Astrocyte (in vitro differentiated cells and primary cell): ENCODE results near the gene ADGRF1. TPM values are rescaled to one million over a fixed set of nuclear protein-coding genes. Genes with fewer than 3 reads are reported as not detected.

Source experiments
- DNase-seq: peaks from one replicate; pipeline ENCODE4 v3.0.0-alpha.2; 2010; ENCODE audit warnings: low read depth
- FAIRE-seq: peaks from 2 replicates; lab custom pipeline; 2011; peaks lifted over from hg19 to GRCh38; lab: Jason Lieb, UNC
- H2AFZ ChIP-seq: 2 replicates; pipeline ENCODE4 v1.6.0; 2012; ENCODE audit warnings: low read depth, low read length, inconsistent platforms
- H3K27ac ChIP-seq: 2 replicates; pipeline ENCODE4 v1.5.1; 2011; ENCODE audit warnings: low read depth, low read length, inconsistent platforms
- H3K27me3 ChIP-seq: 2 replicates; pipeline ENCODE4 v1.6.0; 2011; ENCODE audit warnings: low read length, inconsistent platforms; ENCODE audit not compliant: insufficient read depth
- H3K36me3 ChIP-seq: 2 replicates; pipeline ENCODE4 v1.5.1; 2011; ENCODE audit warnings: low read length, inconsistent platforms; ENCODE audit not compliant: insufficient read depth
- H3K4me1 ChIP-seq: 2 replicates; pipeline ENCODE4 v1.5.1; 2011; ENCODE audit warnings: low read length, inconsistent platforms; ENCODE audit not compliant: insufficient read depth
- H3K4me2 ChIP-seq: 2 replicates; pipeline ENCODE4 v1.6.0; 2012; ENCODE audit warnings: low read length, inconsistent platforms
- H3K4me3 ChIP-seq: 2 replicates; pipeline ENCODE4 v1.5.1; 2011; ENCODE audit warnings: low read depth, mild to moderate bottlenecking, low read length, inconsistent platforms; ENCODE audit not compliant: insufficient read depth
- H3K79me2 ChIP-seq: 2 replicates; pipeline ENCODE4 v1.6.0; 2012; ENCODE audit warnings: mild to moderate bottlenecking, low read length, inconsistent platforms; ENCODE audit not compliant: insufficient read depth
- H3K9ac ChIP-seq: 2 replicates; pipeline ENCODE4 v1.6.0; 2012; ENCODE audit warnings: mild to moderate bottlenecking, low read length, inconsistent platforms
- H3K9me3 ChIP-seq: 2 replicates; pipeline ENCODE4 v1.5.1; 2012; ENCODE audit warnings: low read depth, mild to moderate bottlenecking, low read length, inconsistent platforms; ENCODE audit not compliant: insufficient read depth
- H4K20me1 ChIP-seq: 2 replicates; pipeline ENCODE4 v1.6.0; 2012; ENCODE audit warnings: low read length, inconsistent platforms; ENCODE audit not compliant: insufficient read depth
- H3K27ac Mint-ChIP-seq: one replicate; pipeline ENCODE4 v1.8.0; 2021; ENCODE audit warnings: mild to moderate bottlenecking, mixed read lengths; ENCODE audit not compliant: unreplicated experiment
- H3K27me3 Mint-ChIP-seq: one replicate; pipeline ENCODE4 v1.8.0; 2021; ENCODE audit warnings: low read depth, mixed read lengths; ENCODE audit not compliant: unreplicated experiment
- H3K36me3 Mint-ChIP-seq: one replicate; pipeline ENCODE4 v1.8.0; 2021; ENCODE audit warnings: low read depth, mixed read lengths; ENCODE audit not compliant: unreplicated experiment
- H3K4me1 Mint-ChIP-seq: one replicate; pipeline ENCODE4 v1.8.0; 2021; ENCODE audit warnings: low read depth, mixed read lengths; ENCODE audit not compliant: unreplicated experiment
- H3K4me3 Mint-ChIP-seq: one replicate; pipeline ENCODE4 v1.8.0; 2021; ENCODE audit warnings: mild to moderate bottlenecking, moderate library complexity, mixed read lengths; ENCODE audit not compliant: unreplicated experiment
- H3K9me3 Mint-ChIP-seq: one replicate; pipeline ENCODE4 v1.8.0; 2021; ENCODE audit warnings: mild to moderate bottlenecking, mixed read lengths; ENCODE audit not compliant: unreplicated experiment
- EZH2 ChIP-seq: IDR thresholded peaks from 2 replicates; pipeline ENCODE4 v1.6.1; 2012; ENCODE audit warnings: mild to moderate bottlenecking, low read length, inconsistent platforms; ENCODE audit not compliant: insufficient read depth
- total RNA-seq: library from RNA; stranded (reverse); gene quantifications from 2 replicates; pipeline ENCODE4 v1.2.1, GENCODE V29; 2021
- TF ChIP-seq, protein P1 (sequence below): IDR thresholded peaks from 2 replicates; pipeline ENCODE4 v1.5.1; 2011; ENCODE audit warnings: low read depth, mild to moderate bottlenecking, inconsistent platforms, low read length, moderate library complexity; ENCODE audit not compliant: insufficient read depth

The ADGRF1 gene
- total RNA-seq, 1 donor from 2014 or later, result 0.25 TPM

DNA sequence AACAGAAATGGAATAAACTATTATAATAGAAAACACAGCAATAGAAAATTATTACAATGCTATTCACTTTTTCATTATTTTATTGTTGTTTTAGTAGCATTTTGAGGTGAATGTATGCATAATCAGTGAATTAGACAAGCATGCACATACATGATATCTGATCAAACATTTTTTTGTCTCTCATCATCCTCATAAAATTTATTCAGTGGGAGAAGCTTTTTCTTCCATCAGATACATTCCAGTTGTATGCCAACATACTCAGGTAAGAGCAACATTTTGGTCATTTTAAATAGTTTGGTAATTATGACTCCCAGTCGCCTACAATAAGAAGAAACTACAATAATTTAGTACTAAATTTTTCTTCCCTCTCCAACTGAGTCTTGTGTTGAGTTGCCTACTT, 44.5 kb downstream of the ADGRF1 start:
- H3K36me3 ChIP-seq, result no peaks in the 10 kb centered on the region
- H3K27ac Mint-ChIP-seq, result peak overlapping the region; percentile 87

DNA sequence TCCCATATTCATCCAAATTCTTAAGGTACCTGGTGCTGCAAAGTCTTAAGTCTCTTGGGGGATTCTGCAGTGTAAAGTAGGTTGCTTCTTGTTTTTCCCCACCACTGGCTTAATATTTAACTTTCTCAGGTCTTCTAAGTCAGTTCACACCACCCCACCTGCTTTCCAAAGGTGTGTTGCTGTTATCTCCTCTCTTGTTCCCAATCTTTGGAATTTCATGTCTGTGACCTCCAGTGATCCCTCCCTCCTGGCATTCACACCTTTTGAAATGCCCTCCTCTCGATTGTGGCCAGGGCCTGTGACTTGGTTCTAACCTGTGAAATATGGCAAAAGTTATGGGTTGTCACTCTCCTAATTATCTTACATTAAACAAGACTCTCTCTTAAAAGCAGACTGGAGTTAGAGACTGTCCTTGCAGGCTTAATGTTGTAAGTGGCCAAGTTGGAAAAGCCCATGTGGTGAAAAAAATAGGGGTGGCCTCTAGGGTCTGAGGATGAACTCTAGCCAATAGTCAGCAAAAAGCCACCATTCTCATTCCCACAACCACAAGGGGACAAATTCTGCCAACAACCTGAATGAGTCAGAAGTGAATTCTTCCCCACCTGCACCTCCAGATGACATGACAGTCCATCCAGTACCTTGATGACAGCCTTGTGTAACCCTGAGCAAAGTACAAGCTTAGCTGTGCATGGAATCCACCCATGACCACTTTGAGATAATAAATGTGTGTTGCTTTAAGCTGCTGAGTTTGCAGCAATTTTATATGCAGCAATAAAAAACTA, 45.1 kb downstream of the ADGRF1 start:
- FAIRE-seq (peak; percentile 45), DNase-seq (no peak)
- Histone ChIP-seq H3K9ac (no peak overlapping the region), H3K79me2 (no peaks in the 10 kb centered on the region), H3K27ac (no peak overlapping the region), H3K36me3 (no peaks in the 10 kb centered on the region), H3K4me2 (no peak overlapping the region), H2AFZ (no peak overlapping the region), H4K20me1 (no peaks in the 10 kb centered on the region), H3K27me3 (no peaks in the 10 kb centered on the region), H3K9me3 (no peaks in the 10 kb centered on the region), H3K4me1 (peaks cover 20% of the 10 kb centered on the region), H3K4me3 (no peak overlapping the region)
- Mint-ChIP-seq H3K9me3 (peaks cover 7% of the 10 kb centered on the region), H3K4me3 (no peak overlapping the region), H3K27me3 (no peaks in the 10 kb centered on the region), H3K36me3 (no peaks in the 10 kb centered on the region), H3K27ac (no peak overlapping the region), H3K4me1 (peaks cover 55% of the 10 kb centered on the region)
- TF ChIP-seq, protein P1, sequence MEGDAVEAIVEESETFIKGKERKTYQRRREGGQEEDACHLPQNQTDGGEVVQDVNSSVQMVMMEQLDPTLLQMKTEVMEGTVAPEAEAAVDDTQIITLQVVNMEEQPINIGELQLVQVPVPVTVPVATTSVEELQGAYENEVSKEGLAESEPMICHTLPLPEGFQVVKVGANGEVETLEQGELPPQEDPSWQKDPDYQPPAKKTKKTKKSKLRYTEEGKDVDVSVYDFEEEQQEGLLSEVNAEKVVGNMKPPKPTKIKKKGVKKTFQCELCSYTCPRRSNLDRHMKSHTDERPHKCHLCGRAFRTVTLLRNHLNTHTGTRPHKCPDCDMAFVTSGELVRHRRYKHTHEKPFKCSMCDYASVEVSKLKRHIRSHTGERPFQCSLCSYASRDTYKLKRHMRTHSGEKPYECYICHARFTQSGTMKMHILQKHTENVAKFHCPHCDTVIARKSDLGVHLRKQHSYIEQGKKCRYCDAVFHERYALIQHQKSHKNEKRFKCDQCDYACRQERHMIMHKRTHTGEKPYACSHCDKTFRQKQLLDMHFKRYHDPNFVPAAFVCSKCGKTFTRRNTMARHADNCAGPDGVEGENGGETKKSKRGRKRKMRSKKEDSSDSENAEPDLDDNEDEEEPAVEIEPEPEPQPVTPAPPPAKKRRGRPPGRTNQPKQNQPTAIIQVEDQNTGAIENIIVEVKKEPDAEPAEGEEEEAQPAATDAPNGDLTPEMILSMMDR, result no peak
- TF ChIP-seq EZH2, result no peak

More for the DNA sequence above, 44.5 kb downstream of the ADGRF1 start:
- Histone ChIP-seq H3K79me2 (no peaks in the 10 kb centered on the region), H3K9ac (no peak overlapping the region), H3K4me3 (no peak overlapping the region), H3K4me1 (peaks cover 20% of the 10 kb centered on the region), H3K9me3 (no peaks in the 10 kb centered on the region), H2AFZ (no peak overlapping the region), H4K20me1 (no peaks in the 10 kb centered on the region), H3K4me2 (no peak overlapping the region), H3K27ac (no peak overlapping the region), H3K27me3 (no peaks in the 10 kb centered on the region)
- TF ChIP-seq, protein P1, result no peak
- no peak for TF ChIP-seq EZH2
- Mint-ChIP-seq H3K27me3 (no peaks in the 10 kb centered on the region), H3K36me3 (no peaks in the 10 kb centered on the region), H3K9me3 (peaks cover 5% of the 10 kb centered on the region), H3K4me3 (no peak overlapping the region), H3K4me1 (peaks cover 51% of the 10 kb centered on the region)
- no peak for DNase-seq
- no peak for FAIRE-seq

GRCh38 chr6:46994933-46995332, 47.2 kb downstream of the ADGRF1 start:
- Histone ChIP-seq H2AFZ (no peak overlapping the region), H3K4me2 (no peak overlapping the region), H3K79me2 (no peaks in the 10 kb centered on the region), H3K9me3 (no peaks in the 10 kb centered on the region), H3K4me3 (no peak overlapping the region), H3K27ac (no peak overlapping the region), H3K36me3 (no peaks in the 10 kb centered on the region), H3K4me1 (peaks cover 28% of the 10 kb centered on the region), H3K27me3 (no peaks in the 10 kb centered on the region), H4K20me1 (no peaks in the 10 kb centered on the region), H3K9ac (no peak overlapping the region)
- H3K27ac Mint-ChIP-seq, result no peak overlapping the region
- no peak overlapping the region for H3K4me3 Mint-ChIP-seq
- no peaks in the 10 kb centered on the region for H3K27me3 Mint-ChIP-seq
- FAIRE-seq (no peak), DNase-seq (no peak)
- peaks cover 51% of the 10 kb centered on the region for H3K4me1 Mint-ChIP-seq
- H3K36me3 Mint-ChIP-seq, result no peaks in the 10 kb centered on the region
- TF ChIP-seq, protein P1, result no peak
- TF ChIP-seq EZH2, result no peak
- H3K9me3 Mint-ChIP-seq, result peaks cover 7% of the 10 kb centered on the region
